Neural cell (in vitro differentiated cells): Measurements from ENCODE around the gene NCR2. TPM values are rescaled to one million over a fixed set of nuclear protein-coding genes. Genes with fewer than 3 reads are reported as not detected.

Experiments used
- H2AFZ ChIP-seq: fragments of 200-600, 300-800 bp; sonication (generic), shearing (Covaris generic); 2 replicates; pipeline ENCODE4 v1.6.0; 2014; ENCODE audit warnings: low read depth, mild to moderate bottlenecking, antibody characterized with exemption, low read length, moderate library complexity
- H3F3A ChIP-seq: fragments of 200-600 bp; shearing (Covaris generic); 2 replicates; pipeline ENCODE4 v1.6.1; 2016; ENCODE audit warnings: mild to moderate bottlenecking, moderate library complexity, mixed read lengths, antibody characterized with exemption, low read length; ENCODE audit not compliant: insufficient read depth, poor library complexity, severe bottlenecking
- H3K27ac ChIP-seq: fragments of 200-600, 300-800 bp; sonication (generic), shearing (Covaris generic); 2 replicates; pipeline ENCODE4 v1.5.1; 2014; ENCODE audit warnings: mild to moderate bottlenecking, low read length, moderate library complexity
- H3K27me3 ChIP-seq: fragments of 300-800, 200-600 bp; sonication (generic), shearing (Covaris generic); 2 replicates; pipeline ENCODE4 v1.6.0; 2014; ENCODE audit warnings: mild to moderate bottlenecking, low read depth, low read length, moderate library complexity; ENCODE audit not compliant: insufficient read depth
- H3K36me3 ChIP-seq: fragments of 300-800, 200-600 bp; sonication (generic), shearing (Covaris generic); 2 replicates; pipeline ENCODE4 v1.5.1; 2014; ENCODE audit warnings: mild to moderate bottlenecking, antibody characterized with exemption, low read length, moderate library complexity; ENCODE audit not compliant: insufficient read depth
- H3K4me2 ChIP-seq: fragments of 300-800, 200-600 bp; sonication (generic), shearing (Covaris generic); 2 replicates; pipeline ENCODE4 v1.6.0; 2014; ENCODE audit warnings: mild to moderate bottlenecking, low read length
- H3K4me3 ChIP-seq: fragments of 300-800, 200-600 bp; sonication (generic), shearing (Covaris generic); 2 replicates; pipeline ENCODE4 v1.5.1; 2014; ENCODE audit warnings: mild to moderate bottlenecking, low read length, moderate library complexity
- H3K79me2 ChIP-seq: fragments of 200-600 bp; shearing (Covaris generic); replicated peaks from 2 replicates; pipeline ENCODE4 v1.6.0; 2014; ENCODE audit warnings: mild to moderate bottlenecking, low read length, moderate library complexity; ENCODE audit not compliant: insufficient read depth
- H3K9ac ChIP-seq: fragments of 300-800, 200-600 bp; sonication (generic), shearing (Covaris generic); 2 replicates; pipeline ENCODE4 v1.6.1; 2016; ENCODE audit warnings: mild to moderate bottlenecking, low read length, mixed read lengths
- H3K9me2 ChIP-seq: fragments of 200-600 bp; shearing (Covaris generic); 2 replicates; pipeline ENCODE4 v1.6.1; 2016; ENCODE audit warnings: mild to moderate bottlenecking, low read length, mixed read lengths; ENCODE audit not compliant: insufficient read depth
- H3K9me3 ChIP-seq: fragments of 200-600, 300-800 bp; sonication (generic), shearing (Covaris generic); 2 replicates; pipeline ENCODE4 v1.6.1; 2016; ENCODE audit warnings: mild to moderate bottlenecking, mixed run types, low read length, moderate library complexity, mixed read lengths
- H4K20me1 ChIP-seq: fragments of 200-600 bp; shearing (Covaris generic); 2 replicates; pipeline ENCODE4 v1.6.1; 2016; ENCODE audit warnings: mild to moderate bottlenecking, mixed run types; ENCODE audit not compliant: insufficient read depth
- EP300 ChIP-seq: fragments of 450-650 bp; conservative IDR thresholded peaks from 2 replicates; pipeline ENCODE4 v1.6.1; 2014; ENCODE audit warnings: antibody characterized with exemption, mild to moderate bottlenecking, moderate library complexity; ENCODE audit not compliant: poor library complexity, severe bottlenecking
- EZH2 ChIP-seq: fragments of 200-600, 300-800 bp; shearing (Covaris generic), sonication (generic); IDR thresholded peaks from 2 replicates; pipeline ENCODE4 v1.6.1; 2014; ENCODE audit warnings: antibody characterized with exemption, low read length, borderline replicate concordance, mild to moderate bottlenecking; ENCODE audit not compliant: insufficient read depth, poor library complexity, severe bottlenecking
- MXI1 ChIP-seq: fragments of 450-650 bp; conservative IDR thresholded peaks from 2 replicates; pipeline ENCODE4 v1.6.1; 2014; ENCODE audit warnings: antibody characterized with exemption, mild to moderate bottlenecking; ENCODE audit not compliant: poor library complexity, severe bottlenecking
- POLR2AphosphoS5 ChIP-seq: IDR thresholded peaks from 2 replicates; pipeline ENCODE4 v1.6.1; 2012
- RAD21 ChIP-seq: fragments of 450-650 bp; conservative IDR thresholded peaks from 2 replicates; pipeline ENCODE4 v1.6.1; 2014; ENCODE audit warnings: antibody characterized with exemption, mild to moderate bottlenecking, moderate library complexity
- REST ChIP-seq: IDR thresholded peaks from 2 replicates; pipeline ENCODE4 v1.6.1; 2012; ENCODE audit warnings: borderline replicate concordance
- SMC3 ChIP-seq: fragments of 450-650 bp; conservative IDR thresholded peaks from 2 replicates; pipeline ENCODE4 v1.6.1; 2014; ENCODE audit warnings: antibody characterized with exemption, mild to moderate bottlenecking, moderate library complexity; ENCODE audit not compliant: poor library complexity
- TAF1 ChIP-seq: IDR thresholded peaks from 2 replicates; pipeline ENCODE4 v1.6.1; 2012; ENCODE audit warnings: low read depth
- polyA plus RNA-seq: library from polyadenylated mRNA; depleted of rRNA; stranded (reverse); fragments of >200 nt; gene quantifications from 2 replicates; pipeline ENCODE4 v1.2.3, GENCODE V29; 2014
- TF ChIP-seq, protein P1 (sequence below): fragments of 450-650 bp; IDR thresholded peaks from 2 replicates; pipeline ENCODE4 v1.5.1; 2014; ENCODE audit warnings: antibody characterized with exemption, mild to moderate bottlenecking, moderate library complexity; ENCODE audit not compliant: poor library complexity, severe bottlenecking

The NCR2 gene
- polyA plus RNA-seq, 1 donor from 2014 or later, result not detected

DNA sequence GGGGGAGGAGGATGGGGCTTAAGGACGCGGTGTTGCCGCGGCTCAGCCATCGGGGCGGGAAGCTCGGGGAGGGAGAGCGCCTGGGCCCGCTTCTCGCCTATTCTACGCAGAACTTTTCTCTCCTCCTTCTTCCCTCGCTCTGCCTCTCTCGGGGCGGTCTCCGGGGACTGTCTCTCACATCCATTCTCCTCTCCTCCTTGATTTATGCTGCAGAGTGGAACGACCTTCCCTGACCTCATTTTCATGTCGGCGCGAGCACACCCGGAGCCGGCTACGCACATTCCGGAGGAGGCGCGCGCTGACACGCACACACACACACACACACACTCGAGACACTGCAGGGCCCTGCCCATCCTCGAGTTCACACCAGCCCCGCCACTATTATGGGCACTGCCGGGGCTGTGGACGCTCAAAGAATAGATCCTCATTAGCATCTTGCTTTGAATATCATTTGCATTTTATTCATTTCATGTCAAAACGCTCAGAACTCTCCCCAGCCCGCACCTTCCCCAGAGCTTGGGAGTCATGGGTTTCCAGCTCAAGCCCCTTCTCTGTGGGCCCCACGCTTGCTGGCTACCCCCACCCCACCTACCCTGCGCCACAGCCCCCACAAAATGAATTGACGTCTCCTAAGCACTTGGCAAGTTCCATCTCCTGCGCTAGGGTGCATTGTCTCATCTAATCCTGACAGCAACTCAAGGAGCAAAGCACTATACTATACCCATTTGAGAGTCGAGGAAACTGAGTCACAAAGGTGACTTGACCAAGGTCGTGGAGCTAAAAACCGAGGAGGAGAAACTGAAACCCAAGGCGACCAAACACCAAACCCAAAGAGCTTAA is 36.8 kb downstream of the NCR2 start:
- Histone ChIP-seq H3F3A (peaks cover 8% of the 10 kb centered on the region), H3K4me3 (peak overlapping the region; percentile 71), H2AFZ (no peak overlapping the region), H3K79me2 (peaks cover 10% of the 10 kb centered on the region), H3K4me2 (peak overlapping the region; percentile 77), H3K9me3 (no peaks in the 10 kb centered on the region), H3K27me3 (peaks cover 73% of the 10 kb centered on the region), H3K36me3 (no peaks in the 10 kb centered on the region), H3K9ac (peak overlapping the region; percentile 79), H3K27ac (peak overlapping the region; percentile 96), H4K20me1 (no peaks in the 10 kb centered on the region), H3K9me2 (no peaks in the 10 kb centered on the region)
- TF ChIP-seq TAF1 (peak; percentile 10), MXI1 (no peak), EZH2 (no peak), REST (no peak), SMC3 (no peak), RAD21 (no peak), EP300 (peak; percentile 28), POLR2AphosphoS5 (peak; percentile 43)
- TF ChIP-seq, protein P1, sequence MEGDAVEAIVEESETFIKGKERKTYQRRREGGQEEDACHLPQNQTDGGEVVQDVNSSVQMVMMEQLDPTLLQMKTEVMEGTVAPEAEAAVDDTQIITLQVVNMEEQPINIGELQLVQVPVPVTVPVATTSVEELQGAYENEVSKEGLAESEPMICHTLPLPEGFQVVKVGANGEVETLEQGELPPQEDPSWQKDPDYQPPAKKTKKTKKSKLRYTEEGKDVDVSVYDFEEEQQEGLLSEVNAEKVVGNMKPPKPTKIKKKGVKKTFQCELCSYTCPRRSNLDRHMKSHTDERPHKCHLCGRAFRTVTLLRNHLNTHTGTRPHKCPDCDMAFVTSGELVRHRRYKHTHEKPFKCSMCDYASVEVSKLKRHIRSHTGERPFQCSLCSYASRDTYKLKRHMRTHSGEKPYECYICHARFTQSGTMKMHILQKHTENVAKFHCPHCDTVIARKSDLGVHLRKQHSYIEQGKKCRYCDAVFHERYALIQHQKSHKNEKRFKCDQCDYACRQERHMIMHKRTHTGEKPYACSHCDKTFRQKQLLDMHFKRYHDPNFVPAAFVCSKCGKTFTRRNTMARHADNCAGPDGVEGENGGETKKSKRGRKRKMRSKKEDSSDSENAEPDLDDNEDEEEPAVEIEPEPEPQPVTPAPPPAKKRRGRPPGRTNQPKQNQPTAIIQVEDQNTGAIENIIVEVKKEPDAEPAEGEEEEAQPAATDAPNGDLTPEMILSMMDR, result no peak

DNA sequence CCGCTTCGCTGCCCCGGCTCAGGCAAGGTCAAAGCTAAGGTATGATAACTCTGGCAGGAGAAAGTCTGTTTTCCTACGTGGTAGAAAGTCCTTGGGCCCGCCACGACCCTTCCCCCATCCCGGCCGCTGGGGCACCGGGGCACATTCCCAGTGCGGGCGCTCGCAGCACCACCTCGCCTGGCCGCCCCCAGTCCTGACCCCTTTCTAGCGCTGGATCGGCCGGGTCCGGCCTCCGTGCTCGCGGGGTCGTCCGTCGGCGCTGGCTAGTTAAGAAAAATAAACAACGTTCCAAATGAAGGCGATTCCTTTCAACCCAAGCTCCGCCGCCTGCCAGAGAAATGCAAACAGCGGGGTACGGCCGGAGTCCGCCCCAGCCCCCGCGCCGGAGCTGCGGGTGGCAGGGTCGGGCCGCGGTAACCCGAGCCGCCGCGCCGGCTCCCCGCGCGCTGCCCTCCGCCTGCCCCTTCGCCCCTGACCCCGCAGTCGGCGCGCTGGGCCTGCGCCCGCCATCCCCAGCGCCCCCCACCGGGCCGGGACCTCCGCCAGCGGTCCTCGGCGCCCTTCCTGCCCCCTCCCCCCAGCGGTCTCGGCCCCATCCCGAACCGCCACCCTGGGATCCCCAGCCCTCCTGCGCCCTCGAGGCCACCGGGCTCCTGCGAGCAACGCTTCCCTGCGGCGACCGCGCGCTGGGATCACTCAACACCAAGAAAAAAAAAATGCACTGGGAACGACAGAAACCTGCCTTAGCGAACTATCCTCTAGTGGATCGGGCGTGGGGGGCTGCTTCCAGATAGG is 37.6 kb downstream of the NCR2 start:
- H2AFZ ChIP-seq, result no peak overlapping the region
- no peaks in the 10 kb centered on the region for H3K9me2 ChIP-seq
- peaks cover 78% of the 10 kb centered on the region for H3K27me3 ChIP-seq
- peaks cover 10% of the 10 kb centered on the region for H3K79me2 ChIP-seq
- no peaks in the 10 kb centered on the region for H3K9me3 ChIP-seq
- H3K9ac ChIP-seq, result peak overlapping the region; percentile 79
- peak overlapping the region; percentile 96 for H3K27ac ChIP-seq
- H3K4me2 ChIP-seq, result peak overlapping the region; percentile 82
- H3F3A ChIP-seq, result peaks cover 8% of the 10 kb centered on the region
- H4K20me1 ChIP-seq, result no peaks in the 10 kb centered on the region
- H3K36me3 ChIP-seq, result no peaks in the 10 kb centered on the region
- peak overlapping the region; percentile 71 for H3K4me3 ChIP-seq
- TF ChIP-seq RAD21, result no peak
- TF ChIP-seq MXI1, result no peak
- no peak for TF ChIP-seq REST
- TF ChIP-seq SMC3, result no peak
- no peak for TF ChIP-seq TAF1
- TF ChIP-seq EP300, result no peak
- TF ChIP-seq EZH2, result no peak
- TF ChIP-seq, protein P1, result no peak
- no peak for TF ChIP-seq POLR2AphosphoS5
